HG03342 (cell line): ENCODE results near the gene CLK1.
"Not testable (repeated sequence)": the region's sequence is repeated elsewhere in the genome, so short reads cannot be mapped to it uniquely, and the experiment has no call there.

Experiments
- ATAC-seq: cut with Tn5 transposase; IDR thresholded peaks from one replicate; pipeline ENCODE4 v1.9.1; 2021; ENCODE audit warnings: mild to moderate bottlenecking, moderate library complexity; ENCODE audit not compliant: unreplicated experiment

Gene CLK1

DNA sequence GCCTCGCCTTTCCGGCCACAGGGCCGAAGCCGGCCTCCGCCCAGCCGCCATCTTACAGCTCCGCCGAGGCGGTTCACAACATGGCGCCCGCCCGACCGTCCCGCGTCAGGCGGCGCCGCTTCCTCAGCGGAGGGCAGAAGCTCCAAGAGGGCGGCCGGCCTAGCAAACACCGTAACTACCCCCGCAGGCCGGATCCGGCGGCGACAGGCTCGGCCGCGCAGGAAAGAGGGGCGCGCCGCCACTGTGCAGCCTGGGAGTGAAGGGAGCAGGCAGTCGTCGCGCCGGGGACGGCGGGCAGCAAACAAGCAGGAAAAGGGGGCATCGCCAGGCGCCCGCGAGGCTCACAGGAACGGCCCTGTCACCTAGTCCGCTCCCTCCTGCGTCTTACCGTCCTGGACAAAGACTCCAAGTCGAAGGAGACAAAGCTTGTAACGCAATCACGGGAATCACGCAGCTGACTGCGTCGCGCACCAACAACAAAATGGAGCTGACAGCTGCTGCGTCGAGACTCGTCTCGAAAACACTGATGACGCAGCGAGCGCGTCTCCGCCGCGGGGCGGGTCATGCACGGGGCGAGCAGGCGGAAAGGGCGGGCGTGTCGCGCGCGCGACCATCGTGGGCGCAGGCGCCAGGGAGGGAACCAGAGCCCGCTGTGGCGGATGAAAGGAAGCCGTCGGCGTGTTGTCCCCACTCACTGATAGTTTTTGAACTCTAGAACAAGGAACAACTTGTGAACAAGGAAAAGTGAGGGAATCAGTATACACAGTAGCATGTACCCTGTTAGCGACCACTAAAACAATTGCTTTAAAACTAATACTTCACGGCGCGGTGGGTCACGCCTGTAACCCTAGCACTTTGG, at the start of gene CLK1:
Gene CLK1, minus strand, starts transcription at position 483 of the 859 bp plus-strand sequence. CDS start 2,796 bp downstream, outside the sequence.
- peak; percentile 81 for ATAC-seq

DNA sequence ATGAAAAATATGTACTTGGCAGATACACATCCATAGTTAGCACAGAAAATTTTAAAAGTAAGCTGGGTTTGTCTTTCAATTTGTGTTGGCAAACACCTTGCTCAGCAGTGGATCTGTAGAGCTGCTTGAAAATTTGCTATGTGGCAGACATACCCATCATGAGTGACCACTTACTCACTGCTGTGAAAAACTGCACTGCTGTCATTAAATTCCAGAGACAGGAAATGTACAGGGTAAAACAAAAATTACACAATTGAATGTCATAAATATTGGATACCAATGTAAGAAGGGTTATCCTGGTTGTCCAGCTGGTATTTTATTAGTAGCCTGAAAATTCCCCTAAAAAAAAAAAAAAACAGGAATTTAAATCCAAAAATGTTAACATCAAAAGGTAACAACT, 49.2 kb upstream of the CLK1 start:
- no peak for ATAC-seq

DNA sequence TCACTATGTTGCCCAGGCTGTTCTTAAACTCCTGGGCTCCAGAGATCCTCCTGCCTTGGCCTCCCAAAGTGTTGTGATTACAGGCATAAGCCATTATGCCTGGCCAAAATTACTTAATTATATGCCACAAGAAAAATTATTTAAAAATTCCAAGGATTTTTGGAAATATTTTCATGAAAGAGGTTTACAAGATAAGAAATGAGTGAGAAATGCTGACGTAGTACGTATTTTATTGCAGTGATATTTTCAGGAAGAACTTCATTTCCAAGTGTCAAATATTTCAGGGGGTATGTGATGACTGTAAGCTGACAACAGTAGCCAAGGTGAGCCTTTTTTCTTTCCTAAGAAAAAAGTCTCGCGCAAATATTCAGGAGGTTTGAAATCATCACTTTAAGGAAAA, 45.5 kb upstream of the CLK1 start:
- no peak for ATAC-seq

DNA sequence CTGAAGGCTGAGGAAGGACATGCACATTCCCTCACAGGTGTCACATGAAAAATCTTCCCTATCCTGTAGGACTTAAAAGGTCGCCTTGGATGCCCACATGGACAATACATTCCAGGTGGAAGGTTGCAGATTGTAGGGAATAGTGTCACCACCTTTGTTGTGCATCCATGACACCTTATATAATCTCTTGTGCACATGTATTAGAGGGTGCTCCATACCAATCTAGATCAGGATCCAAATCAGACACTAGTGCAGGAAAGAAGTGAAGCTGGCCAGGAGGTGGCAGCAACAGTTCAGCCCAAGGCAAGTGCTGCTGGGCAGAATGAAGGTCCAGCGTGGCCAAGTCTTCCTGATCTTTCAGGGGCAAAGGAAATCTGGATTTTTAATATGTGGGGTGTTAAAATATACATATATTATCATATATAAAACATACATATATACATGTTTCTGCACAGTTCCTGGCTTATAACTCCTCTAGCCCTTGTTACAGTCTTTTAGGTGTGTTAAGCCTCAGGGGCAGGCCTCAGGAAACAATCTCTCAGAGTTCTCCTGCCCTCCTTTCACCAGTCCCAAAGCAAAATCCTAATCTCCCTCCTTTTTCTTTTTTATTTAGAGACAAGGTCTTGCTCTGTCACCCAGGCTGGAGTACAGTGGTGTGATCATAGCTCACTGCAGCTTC, 41.3 kb upstream of the CLK1 start:
- peak; percentile 51 for ATAC-seq

DNA sequence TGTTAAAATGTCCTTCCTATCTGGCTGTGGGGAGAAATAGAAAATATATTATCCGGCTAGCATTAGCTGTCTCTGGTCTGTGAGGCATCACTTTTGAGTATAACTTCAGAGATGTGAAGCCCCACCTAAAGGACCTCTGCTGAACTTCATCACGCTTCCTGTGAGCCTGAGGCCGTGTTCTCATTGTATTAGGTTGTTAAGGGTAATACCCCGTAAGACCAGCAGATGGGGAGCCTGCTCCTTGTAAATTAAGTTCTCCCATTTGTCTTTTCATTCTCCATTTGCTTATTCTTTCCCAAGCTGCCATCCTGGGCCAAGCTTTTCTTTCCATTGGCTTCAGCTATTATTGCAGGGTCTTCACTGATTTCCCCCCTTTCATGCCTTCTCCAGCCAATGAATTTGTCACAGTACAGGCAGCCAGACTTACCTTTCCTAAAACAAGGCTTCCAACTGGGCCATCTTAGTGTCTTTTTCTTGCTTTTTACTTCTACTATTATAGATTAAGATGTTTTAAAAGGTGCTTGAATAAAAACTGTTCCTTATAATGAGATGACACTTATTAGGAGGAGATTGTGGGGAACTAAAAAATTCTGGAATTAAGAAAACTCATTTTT, 37.1 kb upstream of the CLK1 start:
- peak; percentile 99 for ATAC-seq

DNA sequence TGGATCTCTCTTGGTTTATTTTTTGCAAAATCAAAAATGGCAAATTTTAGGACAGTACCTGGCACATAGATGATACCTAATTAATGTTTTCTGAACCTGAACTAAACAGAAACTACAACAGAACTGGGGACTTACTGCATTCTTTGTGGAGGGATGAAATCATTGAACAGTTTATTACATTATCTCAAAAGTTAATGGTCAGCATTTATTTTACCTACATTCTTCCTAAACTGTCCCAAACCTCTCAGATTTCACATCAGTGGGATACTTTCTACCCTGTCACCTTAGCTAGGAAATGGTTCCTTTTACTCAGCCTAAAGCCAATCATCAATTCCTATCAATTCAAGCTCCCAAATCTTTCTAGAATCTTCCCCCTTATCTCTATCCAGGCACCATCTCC, 35.0 kb upstream of the CLK1 start:
- ATAC-seq: no peak

DNA sequence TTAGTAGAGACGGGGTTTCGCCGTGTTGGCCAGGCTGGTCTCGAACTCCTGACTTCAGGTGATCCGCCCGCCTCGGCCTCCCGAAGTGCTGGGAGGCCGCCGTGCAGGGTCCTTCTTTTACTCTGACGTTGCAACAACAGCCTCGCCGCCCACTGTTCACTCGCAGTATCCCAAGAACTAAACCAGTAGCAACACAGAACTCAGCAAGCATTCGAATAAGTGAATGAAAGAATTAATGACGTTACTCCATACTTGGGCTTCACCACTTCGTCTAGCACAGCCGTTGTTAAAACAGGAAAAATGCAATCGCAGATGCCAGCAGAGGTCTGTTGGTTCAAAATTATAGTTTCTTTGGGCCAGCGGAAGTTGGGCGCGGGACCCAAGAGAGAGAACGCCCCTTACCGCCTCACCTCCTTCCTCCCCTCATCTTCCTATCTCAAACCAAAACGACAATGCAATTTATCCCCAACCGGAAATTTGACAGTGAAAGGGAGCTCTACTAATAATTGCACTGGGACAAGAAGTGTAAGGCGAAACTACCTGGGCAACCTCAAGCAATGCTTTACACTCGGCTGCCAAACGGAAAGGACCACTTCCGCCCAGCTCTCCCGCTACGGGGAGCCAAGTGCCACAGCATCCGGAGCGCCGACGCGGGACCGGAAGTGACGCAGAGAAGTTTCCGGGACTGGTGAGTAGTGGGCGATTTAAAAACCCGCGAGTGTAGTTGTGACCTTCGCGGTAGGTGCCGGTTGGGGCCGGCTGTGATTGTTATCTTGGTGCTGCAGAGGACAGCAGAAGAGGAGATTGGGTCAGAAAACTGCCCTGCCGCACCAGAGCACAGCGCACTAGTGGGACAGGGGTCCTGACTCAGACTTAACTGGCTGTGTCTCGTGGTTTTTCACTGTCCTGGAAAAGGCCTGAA, 24.5 kb upstream of the CLK1 start, which contains the start of the genes NIF3L1 and PPIL3:
Gene NIF3L1, plus strand, starts transcription at position 668 of the 922 bp plus-strand sequence. CDS start 2,573 bp downstream, outside the sequence.
Gene PPIL3, minus strand, starts transcription at position 374 of the 922 bp plus-strand sequence. CDS start 1,462 bp downstream, outside the sequence.
- peak; percentile 85 for ATAC-seq

DNA sequence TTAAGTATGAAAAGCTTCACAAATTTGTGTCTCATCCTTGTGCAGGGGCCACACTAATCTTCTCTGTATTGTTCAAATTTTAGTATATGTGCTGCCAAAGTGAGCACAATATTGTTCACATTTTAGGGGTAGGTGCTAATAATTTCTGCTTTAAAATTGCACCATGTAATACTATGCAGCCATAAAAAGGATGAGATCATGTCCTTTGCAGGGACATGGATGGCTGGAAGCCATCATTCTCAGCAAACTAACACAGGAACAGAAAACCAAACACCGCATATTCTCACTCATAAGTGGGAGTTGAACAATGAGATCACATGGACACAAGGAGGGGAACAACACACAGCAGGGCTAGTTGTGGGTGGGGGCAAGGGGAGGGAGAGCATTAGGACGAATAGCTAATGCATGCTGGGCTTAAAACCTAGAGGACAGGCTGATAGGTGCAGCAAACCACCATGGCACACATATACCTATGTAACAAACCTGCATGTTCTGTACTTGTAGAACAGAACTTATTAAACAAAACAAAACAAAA, 17.3 kb upstream of the CLK1 start:
- not testable (repeated sequence) for ATAC-seq

DNA sequence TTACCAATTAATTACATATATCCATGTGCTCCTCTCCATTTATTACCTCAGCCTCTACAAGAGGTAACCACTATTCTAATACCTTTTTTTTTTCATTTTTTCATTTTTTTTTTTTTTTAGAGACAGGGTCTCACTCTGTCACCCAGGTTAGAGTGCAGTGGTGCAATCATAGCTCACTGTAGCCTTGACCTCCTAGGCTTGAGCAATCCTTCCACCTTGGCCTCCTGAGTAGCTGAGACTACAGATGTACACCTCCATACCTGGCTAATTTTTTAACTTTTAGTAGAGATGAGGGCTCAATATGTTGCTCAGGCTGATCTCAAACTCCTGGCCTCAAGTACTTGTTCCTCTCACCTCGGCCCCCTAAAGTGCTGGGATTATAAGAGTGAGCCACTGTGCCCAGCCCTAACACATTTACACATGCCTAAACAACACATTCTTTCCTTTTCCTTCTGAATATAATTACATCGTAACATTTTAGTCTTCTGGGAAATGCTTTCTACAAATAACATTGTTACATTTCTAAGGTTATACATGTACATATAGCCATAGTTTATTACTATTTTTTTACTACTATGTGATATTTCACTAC, 13.9 kb upstream of the CLK1 start:
- no peak for ATAC-seq

DNA sequence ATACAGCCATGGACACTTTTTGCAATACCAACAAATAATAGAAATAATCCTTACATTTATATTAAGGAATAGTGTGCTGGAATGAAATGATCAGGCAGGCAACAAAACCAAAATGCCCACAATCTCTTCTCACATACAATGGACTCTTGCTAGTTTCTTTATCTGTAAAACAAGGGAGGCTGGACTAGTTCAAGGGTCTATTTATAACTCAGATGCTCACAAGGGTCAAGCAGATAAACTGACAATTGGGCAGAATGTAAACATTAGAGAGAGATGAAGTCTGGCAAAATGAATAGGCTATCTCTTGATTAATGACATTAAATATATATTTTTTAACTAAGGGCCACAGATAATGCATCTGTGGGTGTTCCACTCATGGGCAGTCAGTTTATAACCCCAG, 13.0 kb upstream of the CLK1 start:
- ATAC-seq: no peak

DNA sequence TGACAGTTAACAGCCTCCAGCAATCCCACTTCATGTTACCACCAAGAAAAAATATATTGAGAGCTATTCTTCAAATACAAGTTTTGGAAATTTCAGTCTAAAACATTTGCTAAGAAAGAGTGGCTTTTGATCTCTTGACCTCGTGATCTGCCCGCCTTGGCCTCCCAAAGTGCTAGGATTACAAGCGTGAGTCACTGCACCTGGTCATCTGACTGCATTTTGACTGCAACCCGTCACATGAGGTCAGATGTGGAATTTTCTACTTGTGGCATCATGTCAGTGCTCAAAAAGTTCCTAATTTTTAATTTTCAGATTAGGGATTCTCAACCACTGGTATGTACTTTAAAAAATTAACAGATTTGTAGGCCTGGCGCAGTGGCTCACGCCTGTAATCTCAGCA, 9.1 kb upstream of the CLK1 start:
- ATAC-seq: no peak

DNA sequence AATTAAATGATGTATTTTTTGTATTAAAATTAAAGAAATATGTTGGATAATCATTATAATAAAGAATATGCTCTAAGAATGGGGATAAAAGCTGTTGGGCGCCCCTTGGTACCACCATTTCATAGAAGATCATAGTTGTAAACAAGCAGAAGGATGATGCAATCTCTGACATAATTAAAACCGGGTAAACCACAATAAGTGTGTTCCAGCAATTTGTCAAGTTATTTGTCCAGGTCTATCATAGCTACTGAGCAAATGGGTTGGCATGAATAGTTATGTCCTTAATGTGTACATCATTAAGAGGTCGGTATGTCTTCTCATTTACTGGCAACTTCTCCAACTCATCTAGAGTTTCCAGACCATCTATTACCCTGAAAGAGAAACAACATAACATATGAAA, 6.7 kb upstream of the CLK1 start:
- no peak for ATAC-seq

DNA sequence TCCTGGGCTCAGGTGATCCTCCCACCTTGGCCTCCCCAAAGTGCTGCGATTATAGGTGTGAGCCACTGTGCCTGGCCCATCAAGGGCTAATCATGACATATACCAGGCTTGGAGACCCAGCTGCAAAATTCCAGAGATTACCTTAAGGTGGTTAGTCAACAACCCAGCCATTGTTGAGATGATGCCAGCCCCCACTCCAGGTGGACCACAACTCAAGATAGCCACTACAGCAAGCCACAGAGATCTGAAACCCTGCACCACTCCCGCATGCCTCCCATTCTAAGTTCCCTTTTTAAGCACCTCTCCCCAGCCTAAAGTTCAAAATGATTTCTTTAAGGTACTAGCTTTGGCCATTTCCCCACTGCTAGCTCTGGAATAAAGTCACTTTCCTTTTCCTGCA, 4.6 kb upstream of the CLK1 start:
- ATAC-seq: no peak

DNA sequence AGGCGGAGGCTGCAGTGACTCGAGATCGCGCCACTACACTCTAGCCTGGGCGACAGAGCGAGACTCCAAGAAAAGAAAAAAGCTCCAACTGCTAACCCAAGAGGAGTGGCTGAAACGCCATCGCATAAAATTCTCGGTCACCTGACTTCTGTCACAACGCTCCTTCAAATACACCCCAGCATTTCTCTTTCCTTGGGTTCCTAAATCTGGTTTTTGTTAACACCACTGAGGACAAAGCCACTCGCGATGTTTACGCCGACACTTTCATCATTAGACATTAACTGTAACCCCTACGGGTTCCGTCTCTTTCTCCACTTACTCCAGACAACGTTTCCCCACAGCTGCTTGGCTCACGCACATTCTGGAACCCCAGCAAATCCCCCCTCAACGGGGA, 679 bp downstream of the CLK1 start:
- ATAC-seq: peak; percentile 18

DNA sequence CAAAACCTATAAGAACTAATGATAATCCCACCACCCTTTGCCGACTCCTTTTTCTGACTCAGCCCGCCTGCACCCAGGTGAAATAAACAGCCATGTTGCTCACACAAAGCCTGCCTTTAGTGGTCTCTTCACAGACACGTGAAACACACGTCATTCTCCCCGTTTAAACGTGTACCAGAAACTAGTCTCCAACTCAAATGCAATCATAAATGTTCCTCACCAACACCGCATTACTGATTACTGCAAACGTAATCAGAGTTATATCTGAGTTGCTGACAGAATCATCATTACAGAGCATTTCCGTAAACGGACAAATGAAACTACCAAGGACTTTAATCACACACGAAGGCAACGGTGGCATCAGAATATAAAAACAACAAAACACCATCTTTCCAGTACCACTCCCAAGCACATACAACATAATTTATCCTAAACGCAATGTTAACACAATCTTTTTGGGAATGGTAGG, 1.9 kb downstream of the CLK1 start:
- ATAC-seq: no peak

DNA sequence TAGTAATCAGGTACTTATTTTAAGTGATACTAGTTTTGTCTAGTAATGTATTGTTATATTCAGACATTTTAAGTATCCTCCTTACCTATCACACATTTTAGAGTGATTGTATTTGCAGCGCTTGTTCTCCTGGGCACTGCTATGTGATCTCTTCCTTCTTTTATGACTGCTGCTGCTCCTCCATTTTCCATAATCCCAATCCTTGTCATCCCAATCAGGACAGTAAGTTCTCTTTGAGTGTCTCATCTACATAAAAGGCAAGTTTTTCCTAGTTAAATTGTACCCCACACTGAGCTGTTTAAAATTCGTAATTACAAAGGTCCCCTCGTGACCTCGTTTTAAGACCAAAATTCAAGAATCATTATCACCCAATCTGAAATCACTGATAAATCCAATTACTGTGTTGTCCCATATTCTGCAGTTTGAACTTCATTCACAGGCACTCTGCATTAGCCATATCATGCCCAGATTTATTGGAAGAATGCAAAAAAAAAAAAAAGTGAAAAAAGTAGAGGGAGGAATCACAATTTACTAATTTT, 2.8 kb downstream of the CLK1 start:
- no peak for ATAC-seq

DNA sequence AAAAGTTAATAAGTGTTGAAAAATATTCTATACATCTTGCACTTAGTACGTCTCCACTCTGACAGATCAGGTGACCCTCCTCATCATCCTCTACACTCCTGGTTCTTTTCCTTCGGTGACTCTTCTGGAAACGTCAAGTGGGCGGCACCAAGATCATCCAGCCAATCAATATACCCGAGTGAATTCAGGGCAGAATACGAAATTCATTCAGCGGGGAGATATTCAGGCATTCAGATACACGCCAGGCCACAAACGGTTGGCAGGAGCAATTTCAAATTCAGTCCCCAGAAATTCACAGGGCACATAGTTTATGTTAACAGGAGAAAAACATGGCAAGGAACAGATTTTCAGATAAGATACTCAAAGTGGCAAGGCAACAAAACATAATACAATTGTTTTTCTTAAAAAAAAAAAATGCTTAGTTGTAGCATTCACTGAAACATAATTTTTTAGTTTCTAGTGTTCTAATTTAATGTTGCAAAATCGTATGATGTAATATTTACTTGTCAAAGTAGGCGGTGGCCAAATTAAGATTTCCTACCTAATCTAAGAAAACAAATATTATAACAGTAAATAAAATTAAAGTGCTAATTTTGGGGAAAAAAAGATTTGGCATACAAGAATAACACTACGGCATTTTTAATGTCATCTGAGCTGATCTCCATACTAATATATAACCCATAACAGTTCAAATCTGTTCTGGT, 4.2 kb downstream of the CLK1 start:
- no peak for ATAC-seq

DNA sequence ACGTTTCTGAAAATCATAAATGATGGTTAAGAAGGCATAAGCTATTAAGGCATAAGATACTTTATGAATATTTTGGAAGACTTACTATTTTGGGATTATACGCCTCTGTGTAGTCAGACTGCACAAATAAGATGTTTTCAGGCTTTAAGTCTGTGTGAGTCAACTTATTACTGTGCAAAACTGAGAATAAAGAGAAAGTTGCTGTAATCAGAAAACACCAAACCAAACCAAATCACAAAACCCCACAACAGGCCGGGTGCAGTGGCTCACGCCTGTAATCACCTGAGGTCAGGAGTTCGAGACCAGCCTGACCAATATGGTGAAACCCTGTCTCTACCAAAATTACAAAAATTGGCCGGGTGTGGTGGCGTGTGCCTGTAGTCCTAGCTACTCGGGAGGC, 7.7 kb downstream of the CLK1 start:
- ATAC-seq: no peak

DNA sequence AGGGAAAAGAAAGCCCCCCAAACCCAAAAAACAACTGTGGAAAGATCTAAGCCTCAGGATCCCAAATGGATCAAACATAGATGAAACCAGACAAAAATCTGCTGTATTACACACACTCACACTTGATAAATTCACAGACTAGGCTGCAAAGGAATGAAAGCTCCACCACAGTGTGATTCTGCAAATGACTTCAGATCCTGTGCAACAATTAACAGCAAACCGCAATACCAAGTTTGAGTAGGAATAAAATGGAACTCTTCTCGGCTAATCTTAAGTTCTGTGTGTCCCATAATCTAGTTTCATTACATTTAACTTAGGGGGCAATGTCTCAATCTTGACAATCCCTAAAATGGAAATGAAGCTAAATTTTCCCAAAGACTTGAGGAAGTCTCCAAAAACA, 11.9 kb downstream of the CLK1 start:
- ATAC-seq: no peak
